Right renal pelvis (tissue), 4 donors: ENCODE results near the gene SAMD11. TPM values are rescaled to one million over a fixed set of nuclear protein-coding genes. Genes with fewer than 3 reads are reported as not detected.
"Not testable (repeated sequence)": the region's sequence is repeated elsewhere in the genome, so short reads cannot be mapped to it uniquely, and the experiment has no call there.

Experiments
- DNase-seq, 4 donors: peaks; one replicate each; pipeline ENCODE4 v3.0.0-alpha.2; 2013; ENCODE audit warnings: low read depth in 4 of 4, low spot score in 3 of 4, missing footprints in 1 of 4
- polyA plus RNA-seq, 4 donors: library from polyadenylated mRNA; unstranded; fragments of 120-200 nt; gene quantifications; one replicate each; pipeline ENCODE4 v1.2.1, GENCODE V29; 2013; ENCODE audit not compliant: insufficient read length in 4 of 4

SAMD11 gene, protein sequence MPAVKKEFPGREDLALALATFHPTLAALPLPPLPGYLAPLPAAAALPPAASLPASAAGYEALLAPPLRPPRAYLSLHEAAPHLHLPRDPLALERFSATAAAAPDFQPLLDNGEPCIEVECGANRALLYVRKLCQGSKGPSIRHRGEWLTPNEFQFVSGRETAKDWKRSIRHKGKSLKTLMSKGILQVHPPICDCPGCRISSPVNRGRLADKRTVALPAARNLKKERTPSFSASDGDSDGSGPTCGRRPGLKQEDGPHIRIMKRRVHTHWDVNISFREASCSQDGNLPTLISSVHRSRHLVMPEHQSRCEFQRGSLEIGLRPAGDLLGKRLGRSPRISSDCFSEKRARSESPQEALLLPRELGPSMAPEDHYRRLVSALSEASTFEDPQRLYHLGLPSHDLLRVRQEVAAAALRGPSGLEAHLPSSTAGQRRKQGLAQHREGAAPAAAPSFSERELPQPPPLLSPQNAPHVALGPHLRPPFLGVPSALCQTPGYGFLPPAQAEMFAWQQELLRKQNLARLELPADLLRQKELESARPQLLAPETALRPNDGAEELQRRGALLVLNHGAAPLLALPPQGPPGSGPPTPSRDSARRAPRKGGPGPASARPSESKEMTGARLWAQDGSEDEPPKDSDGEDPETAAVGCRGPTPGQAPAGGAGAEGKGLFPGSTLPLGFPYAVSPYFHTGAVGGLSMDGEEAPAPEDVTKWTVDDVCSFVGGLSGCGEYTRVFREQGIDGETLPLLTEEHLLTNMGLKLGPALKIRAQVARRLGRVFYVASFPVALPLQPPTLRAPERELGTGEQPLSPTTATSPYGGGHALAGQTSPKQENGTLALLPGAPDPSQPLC
- 10 to 100 TPM; 54.0 to 86.3 (median 65.2) TPM for polyA plus RNA-seq

DNA sequence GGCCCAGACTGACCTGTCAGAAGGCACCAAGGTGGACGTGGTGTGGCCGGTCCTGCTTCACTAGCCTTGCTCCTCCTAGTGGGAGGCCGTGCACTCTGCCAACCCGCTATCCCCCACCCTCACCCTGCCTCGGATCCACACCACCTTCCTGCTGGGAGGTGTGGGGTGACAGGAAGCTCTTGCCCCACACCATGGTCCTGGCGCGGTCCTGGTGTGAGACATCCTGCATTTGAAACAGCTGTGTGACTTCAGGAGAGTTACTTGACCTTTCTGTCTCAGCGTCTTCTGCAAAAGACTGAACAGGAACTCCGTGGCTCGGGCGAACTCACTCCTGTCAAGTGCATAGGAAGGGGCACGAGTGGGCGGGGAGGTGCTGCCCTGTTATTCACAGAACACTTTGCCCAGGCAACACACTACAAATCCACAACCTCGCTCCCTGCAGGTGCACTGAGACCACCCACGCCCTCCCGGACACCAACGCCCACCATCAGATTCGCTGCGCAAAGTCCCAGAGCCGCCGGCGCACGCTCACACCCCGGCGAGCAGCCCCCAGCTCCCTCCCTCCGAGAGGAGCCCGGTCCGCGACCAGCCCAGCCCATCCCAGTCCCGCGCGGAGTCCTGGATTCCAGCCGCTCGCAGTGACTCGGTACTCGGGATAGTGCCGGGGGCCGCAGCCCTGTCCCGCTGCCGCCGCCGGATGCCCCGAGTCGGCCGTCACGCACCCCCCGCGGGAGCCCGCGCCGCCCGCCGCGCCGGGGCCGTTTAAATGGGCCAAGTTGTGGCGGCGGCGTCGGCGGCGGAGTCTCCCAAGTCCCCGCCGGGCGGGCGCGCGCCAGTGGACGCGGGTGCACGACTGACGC, at the start of gene SAMD11:
SAMD11 (plus strand) TSS at position 793 of the 860 bp plus-strand sequence. CDS start 509 bp downstream, outside the sequence.
- DNase-seq = peak in 2 of 4 donors; percentile 80 to 82

DNA sequence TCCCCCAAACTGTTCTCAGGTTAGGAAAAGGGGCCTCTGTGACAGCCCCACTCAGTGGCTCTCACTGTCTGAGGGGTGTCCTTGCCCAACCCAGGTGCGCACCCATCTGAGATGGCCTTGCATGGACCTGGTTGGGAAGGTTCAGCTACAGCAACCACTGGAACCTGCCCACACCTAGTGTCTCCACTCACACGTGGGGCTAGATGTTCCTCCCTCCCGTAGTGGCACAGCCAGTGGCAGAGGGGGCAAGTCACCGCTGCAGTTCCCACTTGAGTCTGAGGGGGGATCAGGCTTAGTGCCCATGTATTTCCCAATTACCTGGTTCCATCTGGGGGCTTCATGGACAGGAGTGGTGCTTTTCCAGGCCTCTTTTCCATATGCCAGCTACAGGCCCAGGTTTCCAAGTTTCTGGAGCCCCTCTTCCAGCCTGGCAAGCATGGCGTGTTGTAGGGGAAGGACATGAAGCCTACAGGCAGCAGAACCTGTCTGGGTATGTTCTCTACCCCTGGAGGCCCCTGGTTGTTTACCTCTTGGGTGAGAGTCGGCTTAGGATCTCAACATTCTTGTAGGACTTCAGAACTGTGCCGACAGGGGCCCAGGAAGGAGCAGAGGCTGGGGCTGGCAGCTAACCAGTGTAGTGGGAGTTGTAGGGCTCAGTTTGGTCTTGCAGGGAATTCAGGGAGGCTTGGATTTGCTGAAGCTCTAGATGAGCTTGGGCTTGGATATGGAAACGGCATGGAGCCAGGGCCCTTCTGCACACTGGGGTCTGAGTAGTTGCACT, 47.1 kb upstream of the SAMD11 start:
- not testable (repeated sequence) for DNase-seq

DNA sequence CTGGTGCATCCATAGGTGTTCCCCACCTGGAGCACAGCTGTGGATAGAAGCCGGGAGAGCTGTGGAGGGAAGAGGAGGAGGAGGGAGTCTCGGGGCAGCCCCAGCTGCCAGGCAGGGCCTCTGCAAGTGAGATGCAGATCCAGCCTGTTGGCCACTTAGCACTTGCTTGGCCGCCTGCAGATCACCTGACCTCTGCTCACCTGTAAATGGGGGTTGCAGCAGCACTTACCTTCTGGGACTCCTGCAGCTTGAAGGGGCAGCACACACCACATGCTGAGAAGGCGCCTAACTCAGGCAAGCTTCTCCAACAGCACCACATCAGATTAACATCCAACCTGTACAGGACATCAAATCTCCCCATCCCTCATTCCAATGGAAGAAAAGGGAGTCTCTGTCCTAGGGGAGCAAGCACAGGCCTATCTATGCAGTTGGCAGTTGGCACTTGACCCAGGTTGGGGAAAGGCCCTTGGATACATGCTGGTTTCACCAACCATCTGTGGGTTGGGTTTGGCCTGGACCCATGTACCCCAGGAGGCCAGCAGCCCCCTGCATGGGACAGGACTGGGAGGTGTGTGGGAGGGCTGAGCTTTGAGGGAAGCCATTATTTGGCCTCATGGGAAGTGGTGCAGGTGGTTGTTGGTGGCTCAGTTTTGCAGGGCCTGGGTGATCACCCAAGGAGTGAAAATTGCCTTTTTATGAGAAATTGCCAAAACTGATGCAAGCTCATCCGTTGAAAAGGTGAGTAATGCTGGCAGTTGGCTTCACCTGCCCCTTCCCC, 46.3 kb upstream of the SAMD11 start:
- not testable (repeated sequence) for DNase-seq

DNA sequence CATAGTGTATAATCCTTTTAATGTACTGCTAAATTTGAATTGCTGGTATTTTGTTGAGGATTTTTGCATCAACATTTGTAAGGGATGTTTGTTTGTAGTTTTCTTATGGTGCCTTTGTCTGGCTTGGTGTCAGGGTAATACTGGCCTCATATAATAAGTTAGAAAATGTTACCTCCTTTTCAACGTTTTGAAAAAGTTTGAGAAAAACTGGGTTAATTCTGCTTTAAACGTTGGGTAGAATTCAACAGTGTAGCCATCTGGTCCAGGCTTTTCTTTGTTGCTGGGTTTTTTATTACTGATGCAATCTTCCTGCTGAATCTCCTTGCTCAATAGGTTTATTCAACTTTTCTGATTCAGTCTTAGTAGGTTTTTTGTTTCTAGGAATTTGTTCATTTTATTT, 43.2 kb upstream of the SAMD11 start:
- not testable (repeated sequence) for DNase-seq

DNA sequence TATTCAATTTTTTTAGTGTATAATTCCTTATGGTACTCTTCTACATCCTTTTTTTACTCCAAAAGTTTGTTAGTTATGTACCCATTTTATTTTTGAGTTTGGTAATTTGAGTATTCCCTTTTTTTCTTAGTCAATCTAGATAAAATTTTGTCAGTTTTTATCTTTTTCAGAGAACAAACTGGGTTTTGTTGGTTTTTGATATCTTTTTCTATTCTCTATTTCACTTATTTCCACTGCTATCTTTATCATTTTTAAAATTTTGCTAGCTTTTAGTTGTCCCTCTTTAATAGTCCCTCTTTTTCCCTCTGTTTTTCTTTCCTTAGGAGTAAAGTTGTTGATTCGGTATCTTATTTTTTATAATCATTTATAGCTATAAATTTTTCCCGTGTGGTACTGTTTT, 42.8 kb upstream of the SAMD11 start:
- not testable (repeated sequence) for DNase-seq

DNA sequence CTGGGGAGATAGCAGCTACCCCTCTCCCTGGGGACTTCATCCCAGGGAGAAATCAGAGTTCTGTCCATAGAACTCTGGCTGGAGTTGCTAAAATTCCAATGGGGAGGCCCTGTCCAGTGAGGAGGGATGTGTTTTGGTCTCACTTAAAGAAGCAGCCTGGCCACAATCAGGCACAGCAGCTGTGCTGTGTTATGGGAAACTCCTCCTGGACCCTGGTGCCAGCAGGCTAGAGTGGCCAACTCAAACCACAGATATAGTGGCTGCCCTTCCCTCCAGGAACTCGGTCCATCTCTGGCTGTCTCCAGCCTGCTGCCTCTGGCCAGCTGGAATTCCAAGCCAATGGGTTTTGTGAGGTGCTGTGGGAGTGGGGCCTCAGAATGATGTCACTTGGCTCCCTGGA, 37.4 kb upstream of the SAMD11 start:
- no peak for DNase-seq

DNA sequence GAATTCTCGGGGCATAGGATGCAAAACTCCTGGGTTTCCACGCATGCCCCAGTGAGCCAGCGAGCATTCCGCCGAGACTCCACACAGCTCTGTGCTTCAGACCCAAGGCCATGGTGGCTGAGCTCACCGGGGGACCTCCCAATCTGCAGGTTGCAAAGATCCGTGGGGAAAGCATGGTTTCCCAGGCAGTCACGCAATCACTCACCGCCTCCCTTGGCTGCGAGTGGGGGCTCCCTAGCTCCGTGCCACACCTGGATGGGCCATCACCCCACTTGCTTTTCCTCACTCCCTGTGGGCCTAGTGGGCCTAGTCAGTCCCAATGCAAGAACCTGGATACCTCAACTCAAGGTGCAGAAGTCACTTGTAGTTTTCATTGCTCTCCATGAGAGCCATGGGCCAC, 37.0 kb upstream of the SAMD11 start:
- no peak for DNase-seq

DNA sequence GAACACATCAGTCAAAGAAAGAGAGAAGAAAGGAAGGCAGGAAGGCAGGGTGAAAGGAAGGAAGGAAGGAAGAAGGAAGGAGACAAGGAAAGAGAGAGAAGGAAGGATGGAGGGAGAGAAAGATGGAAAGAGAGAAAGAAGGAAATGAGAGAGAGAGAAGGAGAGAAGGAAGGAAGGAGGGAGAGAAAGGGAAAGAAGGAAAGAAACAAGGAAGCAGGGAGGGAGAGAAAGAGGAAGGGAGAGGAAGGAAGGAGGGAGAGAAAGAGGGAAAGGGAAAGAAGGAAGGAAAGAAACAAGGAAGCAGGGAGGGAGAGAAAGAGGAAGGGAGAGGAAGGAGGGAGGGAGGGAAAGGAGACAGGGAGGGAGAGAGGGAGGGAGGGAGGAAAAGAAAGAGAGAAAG, 35.4 kb upstream of the SAMD11 start:
- no peak for DNase-seq

DNA sequence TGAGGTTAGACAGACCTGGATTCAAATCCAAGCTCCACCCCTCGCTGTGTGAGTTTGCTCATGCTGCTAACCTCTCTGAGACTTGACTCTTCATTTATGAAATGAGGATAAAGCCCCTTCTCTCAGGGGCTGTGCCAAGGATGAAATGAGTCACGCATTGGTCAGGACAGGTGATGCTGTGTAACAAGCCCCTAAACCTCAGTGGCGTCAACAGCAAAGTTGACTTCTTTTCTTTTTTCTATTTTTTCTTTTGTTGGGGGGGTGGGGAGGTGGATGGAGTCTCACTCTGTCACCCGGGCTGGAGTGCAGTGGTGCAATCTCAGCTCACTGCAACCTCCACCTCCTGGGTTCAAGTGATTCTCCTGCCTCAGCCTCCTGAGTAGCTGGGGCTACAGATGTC, 33.9 kb upstream of the SAMD11 start:
- DNase-seq = not testable (repeated sequence)

DNA sequence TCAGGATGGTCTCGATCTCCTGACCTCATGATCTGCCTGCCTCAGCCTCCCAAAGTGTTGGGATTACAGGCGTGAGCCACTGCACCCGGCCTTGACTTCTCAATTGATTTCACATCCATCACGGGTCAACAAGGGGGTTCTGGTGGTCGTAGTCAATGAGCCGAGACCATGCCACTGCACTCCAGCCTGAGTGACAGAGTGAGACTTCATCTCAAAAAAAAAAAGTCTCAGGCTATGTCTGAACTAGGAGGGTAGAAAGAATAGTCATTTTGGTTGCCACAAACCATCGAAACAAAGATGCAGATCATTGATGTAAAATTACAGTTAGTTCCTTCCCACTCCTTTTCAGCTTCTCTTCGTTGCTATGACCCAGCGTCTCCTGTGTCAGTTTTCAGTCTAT, 33.5 kb upstream of the SAMD11 start:
- not testable (repeated sequence) for DNase-seq

DNA sequence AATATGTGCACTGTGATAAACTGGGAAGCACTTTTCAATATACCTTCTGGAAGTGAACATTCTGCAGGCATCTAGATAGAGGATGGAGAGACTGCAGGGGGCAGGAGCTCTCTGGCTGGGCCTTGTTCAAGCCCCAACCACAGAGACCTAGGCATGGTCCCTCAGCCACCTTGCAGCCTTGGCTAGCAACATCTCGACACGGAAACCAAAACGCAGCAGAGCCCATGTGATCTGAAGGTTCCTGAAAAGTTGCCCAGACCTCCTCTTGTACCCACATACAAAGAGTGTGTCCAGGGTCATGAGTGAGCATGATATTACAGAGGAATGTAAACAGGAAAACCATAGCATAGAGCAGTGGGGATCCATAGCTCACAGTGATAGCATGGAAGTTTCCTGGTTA, 33.1 kb upstream of the SAMD11 start:
- no peak for DNase-seq

DNA sequence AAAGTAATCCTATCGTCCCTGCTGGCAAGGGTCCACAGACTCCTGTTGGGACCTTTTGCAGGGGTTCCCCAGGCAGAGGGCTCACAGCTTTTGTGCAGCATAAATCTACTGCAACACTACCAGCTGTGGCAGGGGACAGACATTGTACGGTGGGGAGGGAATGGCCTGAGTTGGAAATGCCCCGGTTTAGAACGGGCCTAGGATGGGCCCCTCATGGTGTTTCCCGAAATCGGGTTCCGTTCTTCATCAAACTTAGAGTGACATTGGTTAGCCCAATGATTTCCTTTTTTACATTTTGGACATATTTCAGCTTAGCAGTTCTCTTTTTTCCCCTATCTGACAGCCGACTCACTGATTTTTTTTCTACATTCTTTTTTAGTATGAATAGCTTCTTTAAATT, 26.5 kb upstream of the SAMD11 start:
- no peak for DNase-seq

DNA sequence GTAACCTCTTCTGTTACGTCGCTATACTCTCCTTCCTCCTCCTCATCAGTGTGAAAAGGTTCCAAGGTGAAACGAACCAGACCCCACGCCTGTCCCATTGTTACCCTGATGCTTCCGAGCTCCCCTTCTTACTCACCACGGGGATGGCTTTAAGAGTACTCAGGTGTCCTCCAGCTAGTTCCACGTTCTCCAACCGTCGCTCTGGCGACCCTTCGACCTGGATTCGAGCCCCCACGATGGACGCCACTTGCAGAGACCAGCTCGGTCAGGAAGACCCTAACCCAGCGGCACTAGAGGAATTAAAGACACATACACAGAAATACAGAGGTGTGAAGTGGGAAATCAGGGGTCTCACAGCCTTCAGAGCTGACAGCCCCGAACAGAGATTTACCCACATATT, 25.8 kb upstream of the SAMD11 start:
- DNase-seq = not testable (repeated sequence)

DNA sequence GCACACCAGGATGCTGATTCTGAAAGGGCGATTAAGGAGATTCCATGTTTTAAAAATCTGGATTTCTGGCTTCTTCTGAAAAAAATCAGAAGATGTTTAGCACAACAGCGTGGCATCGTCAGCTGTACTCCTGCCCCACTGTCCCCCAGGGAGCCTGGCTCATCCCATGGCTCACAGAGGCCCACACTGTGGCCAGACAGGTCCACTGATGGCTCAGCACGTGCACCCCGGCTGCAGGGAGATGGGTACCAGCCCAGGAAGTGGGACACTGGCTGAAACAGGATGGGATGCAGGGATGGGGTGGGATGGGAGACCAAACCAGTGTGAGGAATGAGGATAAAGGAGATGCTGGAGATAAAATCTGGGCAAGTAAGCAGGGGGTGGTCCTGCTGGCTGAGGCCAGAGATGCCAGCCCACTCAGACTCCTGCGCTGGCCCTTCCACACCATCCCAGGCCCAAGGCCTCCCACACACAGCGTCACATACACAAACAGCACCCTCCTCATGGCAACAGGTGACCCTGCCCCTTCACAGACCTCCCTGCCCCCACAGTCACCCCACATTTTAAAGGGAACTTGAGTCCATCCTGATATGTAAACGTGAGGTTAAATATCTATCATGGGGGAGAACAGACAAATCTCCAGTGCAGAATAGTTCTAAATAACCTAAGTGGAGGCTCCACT, 23.9 kb upstream of the SAMD11 start:
- DNase-seq = no peak

DNA sequence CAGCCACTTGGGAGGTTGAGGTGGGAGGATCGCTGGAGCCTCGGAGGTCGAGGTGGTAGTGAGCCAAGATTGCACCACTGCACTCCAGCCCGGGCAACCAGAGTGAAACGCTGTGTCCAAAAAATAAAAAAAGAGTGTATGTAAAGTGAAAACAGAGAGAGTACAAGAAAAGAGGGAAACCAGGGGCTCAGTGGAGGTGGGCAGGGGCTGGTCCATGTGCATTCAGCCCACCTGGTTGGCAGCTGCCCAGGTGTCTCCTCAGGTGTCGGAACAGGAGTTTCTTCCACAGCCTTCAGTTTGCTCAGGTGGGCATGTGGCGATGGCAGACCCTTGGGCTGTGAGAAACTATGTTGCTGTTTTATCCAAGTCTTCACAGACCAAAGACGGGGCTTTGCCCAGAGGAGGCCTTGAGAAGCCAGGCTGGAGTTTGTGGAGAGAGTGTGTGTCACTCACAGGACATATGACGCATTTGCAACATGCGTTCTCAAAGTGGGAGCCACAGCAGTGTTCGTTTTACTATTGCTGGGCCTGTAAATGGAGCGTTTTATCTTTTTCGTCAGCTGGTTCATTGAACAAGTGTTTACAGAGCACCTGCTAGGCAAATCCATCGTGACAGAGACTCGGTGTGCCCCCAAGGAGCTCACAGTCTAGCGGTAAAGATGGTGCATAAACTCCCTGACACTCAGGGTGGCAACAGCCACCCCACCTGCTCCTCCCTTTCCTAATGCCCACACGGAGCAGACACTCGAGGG, 22.4 kb upstream of the SAMD11 start:
- DNase-seq = no peak

DNA sequence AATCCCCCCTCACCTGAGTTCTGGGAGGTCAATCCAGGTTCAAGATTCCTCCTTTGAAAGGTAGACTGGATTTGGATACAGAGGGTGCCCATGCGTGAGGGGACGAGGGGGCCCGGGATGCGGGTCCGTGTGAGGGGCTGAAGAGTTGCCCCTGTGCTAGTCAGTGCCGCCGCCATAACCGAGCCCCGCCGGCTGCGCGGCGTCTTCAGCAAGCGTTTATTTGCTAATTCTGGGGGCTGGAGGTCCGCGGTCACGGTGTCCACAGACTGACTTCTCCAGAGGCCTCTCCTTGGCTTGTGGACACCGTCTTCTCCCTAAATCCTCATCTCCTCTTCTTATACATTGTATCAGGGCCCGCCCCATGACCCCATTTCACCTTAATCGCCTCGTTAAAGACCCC, 20.9 kb upstream of the SAMD11 start:
- no peak for DNase-seq

DNA sequence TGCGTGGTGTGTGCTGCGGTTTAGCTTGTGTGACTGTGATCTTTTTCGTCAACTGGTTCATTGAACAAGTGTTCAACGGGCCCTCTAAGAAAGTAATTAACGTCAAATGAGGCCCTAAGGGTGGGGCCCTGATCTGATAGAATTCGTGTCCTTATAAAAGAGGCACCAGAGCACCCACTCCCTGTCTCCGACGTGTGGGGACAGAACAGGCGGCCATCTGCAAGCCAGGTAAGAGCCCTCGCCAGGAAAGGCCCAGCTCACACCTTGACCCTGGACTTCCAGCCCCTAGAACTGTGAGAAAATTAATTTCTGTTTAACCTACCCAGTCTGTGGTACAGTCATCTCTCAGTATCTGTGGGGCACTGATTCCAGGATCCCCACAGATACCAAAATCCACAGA, 20.4 kb upstream of the SAMD11 start:
- no peak for DNase-seq

DNA sequence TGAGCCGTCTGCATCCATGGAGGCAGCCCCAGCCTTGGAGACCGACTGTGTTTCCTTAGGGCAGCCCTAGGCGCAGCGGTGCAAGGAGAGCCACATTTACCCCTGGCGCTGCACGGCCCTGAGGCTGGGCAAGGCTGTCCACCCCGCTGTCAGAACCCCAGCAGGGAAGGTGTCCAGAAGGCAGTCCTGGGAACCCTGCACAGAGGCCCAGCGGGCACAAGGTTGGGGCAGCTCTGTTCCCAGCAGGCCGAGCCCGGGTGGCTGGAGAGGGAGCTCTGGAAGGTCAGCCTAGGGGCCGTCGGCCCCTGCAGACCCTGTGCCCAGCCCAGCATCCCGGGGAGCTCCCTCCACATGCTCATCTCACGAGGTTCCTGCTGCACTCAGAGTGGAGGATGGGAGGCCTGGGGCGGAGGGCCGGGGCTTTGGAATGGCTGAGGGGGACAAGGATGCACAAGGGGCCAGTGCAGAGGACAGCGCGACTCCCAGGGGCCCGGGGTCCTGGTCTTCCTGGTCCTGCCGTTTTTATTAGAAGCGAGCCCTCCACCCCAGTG, 19.9 kb upstream of the SAMD11 start:
- DNase-seq = no peak
